ENCODE data around the gene CNOT1. TPM values are rescaled to one million over a fixed set of nuclear protein-coding genes. Genes with fewer than 3 reads are reported as not detected.
A peak's percentile ranks its signal among the peaks of the same experiment; 100 is the strongest.

The CNOT1 gene
- total RNA-seq, 2 experiments from 2014 or later: 164 to 184 TPM

- Histone ChIP-seq H3K4me3 (ENCODE audit: low read length) (no peak overlapping the region), H3K9me3 (ENCODE audit: control insufficient read depth in 1 of 2, insufficient read depth in 1 of 2, low read length in 2 of 2) (peaks cover 0 to 10% of the 10 kb centered on the region in 2 experiments), H3K27me3 (ENCODE audit: control insufficient read depth in 1 of 2, insufficient read depth in 2 of 2, low read length in 2 of 2) (peaks cover 0 to 8% of the 10 kb centered on the region in 2 experiments), H3K27ac (ENCODE audit: low read depth in 1 of 2, low read length in 2 of 2) (no peak overlapping the region), H3K4me1 (ENCODE audit: insufficient read depth, low read length) (peaks cover 25% of the 10 kb centered on the region), H3K36me3 (ENCODE audit: insufficient read depth, low read length) (no peaks in the 10 kb centered on the region)
- ATAC-seq (ENCODE audit: poor library complexity) (no peak), DNase-seq (peak in 1 of 14 experiments; percentile 32)
- no peak overlapping the region for H3K27ac Mint-ChIP-seq
- H3K4me3 Mint-ChIP-seq: no peak overlapping the region
- CTCF ChIA-PET: no interaction called here
- no peaks in the 10 kb centered on the region for H3K36me3 Mint-ChIP-seq (ENCODE audit: low read depth)
- no peaks in the 10 kb centered on the region for H3K9me3 Mint-ChIP-seq
- TF ChIP-seq CTCF (IDR thresholded peaks at IDR 0.05): no peak
- peaks cover 9% of the 10 kb centered on the region for H3K4me1 Mint-ChIP-seq (ENCODE audit: low read depth)
- H3K27me3 Mint-ChIP-seq: peaks cover 9% of the 10 kb centered on the region
- POLR2A ChIA-PET: no interaction called here
- intact Hi-C loops (cut with DNase I, micrococcal nuclease): no loop called here
These were observed 125.5 kb downstream of the CNOT1 start for GRCh38 chr16:58503863-58504688.

GRCh38 chr16:58503166-58503862 is 126.3 kb downstream of the CNOT1 start:
- intact Hi-C loops (cut with DNase I, micrococcal nuclease): no loop called here
- no peaks in the 10 kb centered on the region for H3K36me3 Mint-ChIP-seq (ENCODE audit: low read depth)
- peaks cover 9% of the 10 kb centered on the region for H3K4me1 Mint-ChIP-seq (ENCODE audit: low read depth)
- H3K27ac Mint-ChIP-seq: no peak overlapping the region
- DNase-seq (peak in 2 of 14 experiments; percentile 7 to 10), ATAC-seq (ENCODE audit: poor library complexity) (no peak)
- Histone ChIP-seq H3K9me3 (ENCODE audit: control insufficient read depth in 1 of 2, insufficient read depth in 1 of 2, low read length in 2 of 2) (peaks cover 0 to 10% of the 10 kb centered on the region in 2 experiments), H3K4me1 (ENCODE audit: insufficient read depth, low read length) (peaks cover 25% of the 10 kb centered on the region), H3K36me3 (ENCODE audit: insufficient read depth, low read length) (no peaks in the 10 kb centered on the region), H3K27me3 (ENCODE audit: control insufficient read depth in 1 of 2, insufficient read depth in 2 of 2, low read length in 2 of 2) (peaks cover 0 to 8% of the 10 kb centered on the region in 2 experiments), H3K4me3 (ENCODE audit: low read length) (no peak overlapping the region), H3K27ac (ENCODE audit: low read depth in 1 of 2, low read length in 2 of 2) (no peak overlapping the region)
- H3K9me3 Mint-ChIP-seq: no peaks in the 10 kb centered on the region
- TF ChIP-seq CTCF (IDR thresholded peaks at IDR 0.05): no peak
- H3K4me3 Mint-ChIP-seq: no peak overlapping the region
- CTCF ChIA-PET: no interaction called here
- POLR2A ChIA-PET: no interaction called here
- H3K27me3 Mint-ChIP-seq: peaks cover 9% of the 10 kb centered on the region

GRCh38 chr16:58502217-58502921 is 127.3 kb downstream of the CNOT1 start:
- ATAC-seq (ENCODE audit: poor library complexity): no peak
- peaks cover 0 to 10% of the 10 kb centered on the region in 2 experiments for H3K9me3 ChIP-seq (ENCODE audit: control insufficient read depth in 1 of 2, insufficient read depth in 1 of 2, low read length in 2 of 2)
- Mint-ChIP-seq H3K4me3 (peak overlapping the region; percentile 54), H3K4me1 (ENCODE audit: low read depth) (peaks cover 9% of the 10 kb centered on the region), H3K9me3 (no peaks in the 10 kb centered on the region), H3K27ac (no peak overlapping the region), H3K27me3 (peaks cover 9% of the 10 kb centered on the region), H3K36me3 (ENCODE audit: low read depth) (no peaks in the 10 kb centered on the region)
- H3K27me3 ChIP-seq (ENCODE audit: control insufficient read depth in 1 of 2, insufficient read depth in 2 of 2, low read length in 2 of 2): peaks cover 0 to 8% of the 10 kb centered on the region in 2 experiments
- ChIA-PET CTCF (no interaction called here), POLR2A (interaction anchor here (1.6 kb wide), 1 partner anchor 7 kb away, joined by 4 read pairs; no protein-coding TSS in a partner anchor)
- H3K27ac ChIP-seq (ENCODE audit: low read depth in 1 of 2, low read length in 2 of 2): no peak overlapping the region
- H3K4me1 ChIP-seq (ENCODE audit: insufficient read depth, low read length): peaks cover 25% of the 10 kb centered on the region
- intact Hi-C loops (cut with DNase I, micrococcal nuclease): no loop called here
- H3K36me3 ChIP-seq (ENCODE audit: insufficient read depth, low read length): no peaks in the 10 kb centered on the region
- peak in 1 of 14 experiments; percentile 29 for DNase-seq
- no peak for TF ChIP-seq CTCF (IDR thresholded peaks at IDR 0.05)
- H3K4me3 ChIP-seq (ENCODE audit: low read length): no peak overlapping the region

Measured in CD4-positive, alpha-beta T cell (primary cell).